IMR-90 (cell line): Measurements from ENCODE around the gene ITPKC. TPM values are rescaled to one million over a fixed set of nuclear protein-coding genes. Genes with fewer than 3 reads are reported as not detected.

Experiments
- ATAC-seq: fragments of 200-7000 bp; cut with Tn5 transposase; 2 replicates; pipeline ENCODE4 v1.9.1; 2020; ENCODE audit warnings: low read depth, mild to moderate bottlenecking, moderate library complexity
- BruUV-seq: library from RNA; stranded (reverse); fragments of 400-500 nt; replicated peaks from 2 replicates; lab custom pipeline; 2021; lab: Mats Ljungman, UMichigan
- CTCF ChIA-PET: fragments of 300-600 bp; formaldehyde crosslinking; extraction: SDS; loops from one replicate; lab custom pipeline; 2021; ENCODE audit warnings: antibody characterized with exemption; lab: Yijun Ruan, JAX
- POLR2A ChIA-PET: fragments of 300-600 bp; sonication (Branson Sonifier 250); formaldehyde crosslinking; loops from one replicate; lab custom pipeline; 2022; ENCODE audit warnings: antibody characterized with exemption; ENCODE audit not compliant: unreplicated experiment; lab: Charles Lee
- DNase-seq: peaks from one replicate; pipeline ENCODE4 v3.0.0; 2013
- H2AFZ ChIP-seq: replicated peaks from 2 replicates; pipeline ENCODE3; 2013; ENCODE audit warnings: low read length, mild to moderate bottlenecking; ENCODE audit not compliant: poor library complexity
- H2AK5ac ChIP-seq: 2 replicates; pipeline ENCODE4 v1.6.1; 2013; ENCODE audit warnings: low read depth, low read length, inconsistent platforms
- H2AK9ac ChIP-seq: replicated peaks from 2 replicates; pipeline ENCODE3; 2013; ENCODE audit warnings: mild to moderate bottlenecking, low read depth, low read length, moderate library complexity; ENCODE audit not compliant: poor library complexity
- H2BK120ac ChIP-seq: 2 replicates; pipeline ENCODE4 v1.6.1; 2013; ENCODE audit warnings: low read depth, low read length, inconsistent platforms
- H2BK15ac ChIP-seq: 3 replicates; pipeline ENCODE4 v1.6.1; 2013; ENCODE audit warnings: low read depth, low read length, inconsistent platforms
- H2BK20ac ChIP-seq: 2 replicates; pipeline ENCODE4 v1.6.1; 2013; ENCODE audit warnings: low read depth, mild to moderate bottlenecking, inconsistent platforms, low read length, moderate library complexity
- H2BK5ac ChIP-seq: 2 replicates; pipeline ENCODE4 v1.6.1; 2013; ENCODE audit warnings: mild to moderate bottlenecking, low read depth, low read length, inconsistent platforms; ENCODE audit not compliant: poor library complexity, severe bottlenecking
- H3K14ac ChIP-seq: replicated peaks from 2 replicates; pipeline ENCODE4 v1.6.1; 2013; ENCODE audit warnings: low read depth, low read length, inconsistent platforms
- H3K18ac ChIP-seq: 2 replicates; pipeline ENCODE4 v1.6.1; 2013; ENCODE audit warnings: low read depth, low read length, control low read depth
- H3K23ac ChIP-seq: 2 replicates; pipeline ENCODE4 v1.6.1; 2013; ENCODE audit warnings: low read depth, low read length, inconsistent platforms
- H3K27ac ChIP-seq: 2 replicates; pipeline ENCODE4 v1.5.1; 2013; ENCODE audit warnings: mild to moderate bottlenecking, control low read depth, low read length; ENCODE audit not compliant: insufficient read depth
- H3K27me3 ChIP-seq: 2 replicates; pipeline ENCODE4 v1.6.1; 2013; ENCODE audit warnings: low read length; ENCODE audit not compliant: control insufficient read depth, insufficient read depth
- H3K36me3 ChIP-seq: 2 replicates; pipeline ENCODE4 v1.6.1; 2013; ENCODE audit warnings: low read length, mixed read lengths; ENCODE audit not compliant: control insufficient read depth, insufficient read depth
- H3K4ac ChIP-seq: 2 replicates; pipeline ENCODE4 v1.6.1; 2013; ENCODE audit warnings: low read depth, low read length, inconsistent platforms
- H3K4me1 ChIP-seq: 2 replicates; pipeline ENCODE4 v1.6.1; 2013; ENCODE audit warnings: low read length, mixed read lengths; ENCODE audit not compliant: control insufficient read depth, insufficient read depth
- H3K4me2 ChIP-seq: 2 replicates; pipeline ENCODE4 v1.6.1; 2013; ENCODE audit warnings: low read depth, mild to moderate bottlenecking, control low read depth, low read length, moderate library complexity
- H3K4me3 ChIP-seq: 2 replicates; pipeline ENCODE4 v1.5.1; 2013; ENCODE audit warnings: low read depth, mild to moderate bottlenecking, control low read depth, low read length, moderate library complexity; ENCODE audit not compliant: insufficient read depth
- H3K56ac ChIP-seq: 2 replicates; pipeline ENCODE4 v1.6.1; 2013; ENCODE audit warnings: low read length, inconsistent platforms; ENCODE audit not compliant: insufficient read depth; ENCODE audit errors: extremely low read depth
- H3K79me1 ChIP-seq, 2 experiments: 2 replicates each; pipeline ENCODE4 v1.6.1; 2013; ENCODE audit warnings: low read length in 2 of 2, inconsistent platforms in 1 of 2, low read depth in 1 of 2
- H3K9ac ChIP-seq: 2 replicates; pipeline ENCODE4 v1.6.1; 2013; ENCODE audit warnings: low read depth, low read length, control low read depth
- H3K9me1 ChIP-seq: 2 replicates; pipeline ENCODE4 v1.6.1; 2013; ENCODE audit warnings: low read length, inconsistent platforms; ENCODE audit not compliant: insufficient read depth
- H3K9me3 ChIP-seq: 2 replicates; pipeline ENCODE4 v1.6.1; 2013; ENCODE audit warnings: low read length; ENCODE audit not compliant: control insufficient read depth, insufficient read depth
- H4K20me1 ChIP-seq: 2 replicates; pipeline ENCODE4 v1.6.1; 2013; ENCODE audit warnings: low read length, inconsistent platforms; ENCODE audit not compliant: insufficient read depth
- H4K5ac ChIP-seq: 2 replicates; pipeline ENCODE4 v1.6.1; 2013; ENCODE audit warnings: mild to moderate bottlenecking, low read depth, low read length, control low read depth
- H4K8ac ChIP-seq, 2 experiments: 2 replicates each; pipeline ENCODE4 v1.6.1; 2013; ENCODE audit warnings: low read depth in 2 of 2, low read length in 2 of 2, control low read depth in 1 of 2, inconsistent platforms in 1 of 2
- H4K91ac ChIP-seq: 2 replicates; pipeline ENCODE4 v1.6.1; 2013; ENCODE audit warnings: low read depth, low read length, inconsistent platforms; ENCODE audit not compliant: insufficient read depth
- BHLHE40 ChIP-seq: fragments of 150-350 bp; IDR thresholded peaks from 2 replicates; pipeline ENCODE4 v1.6.1; 2016; ENCODE audit warnings: mild to moderate bottlenecking, low read depth, low read length
- CEBPB ChIP-seq: IDR thresholded peaks from 2 replicates; pipeline ENCODE4 v1.6.1; 2012; ENCODE audit warnings: low read depth, low read length, improper control_type of control experiment
- CHD1 ChIP-seq: IDR thresholded peaks from 2 replicates; pipeline ENCODE4 v1.6.1; 2012; ENCODE audit warnings: low read depth, low read length, improper control_type of control experiment
- CTCF ChIP-seq: conservative IDR thresholded peaks from 2 replicates; pipeline ENCODE4 v1.5.1; 2012; ENCODE audit warnings: mild to moderate bottlenecking, low read depth, low read length, improper control_type of control experiment
- FOS ChIP-seq: fragments of 150-350 bp; IDR thresholded peaks from 2 replicates; pipeline ENCODE4 v1.6.1; 2016; ENCODE audit warnings: low read depth, low read length
- MAFK ChIP-seq: IDR thresholded peaks from 2 replicates; pipeline ENCODE4 v1.6.1; 2012; ENCODE audit warnings: low read depth, low read length, improper control_type of control experiment
- MAZ ChIP-seq: IDR thresholded peaks from 2 replicates; pipeline ENCODE4 v1.6.1; 2012; ENCODE audit warnings: low read depth, mild to moderate bottlenecking, low read length, improper control_type of control experiment, moderate library complexity, borderline replicate concordance
- MXI1 ChIP-seq: IDR thresholded peaks from 2 replicates; pipeline ENCODE4 v1.6.1; 2012; ENCODE audit warnings: low read depth, mild to moderate bottlenecking, low read length, moderate library complexity, borderline replicate concordance
- NFE2L2 ChIP-seq: fragments of 150-350 bp; IDR thresholded peaks from 2 replicates; pipeline ENCODE4 v1.6.1; 2016; ENCODE audit warnings: low read depth, mild to moderate bottlenecking, low read length
- POLR2A ChIP-seq: IDR thresholded peaks from 2 replicates; pipeline ENCODE4 v1.6.1; 2012; ENCODE audit warnings: mild to moderate bottlenecking, low read depth, low read length
- RAD21 ChIP-seq: IDR thresholded peaks from 2 replicates; pipeline ENCODE4 v1.6.1; 2012; ENCODE audit warnings: low read length, improper control_type of control experiment
- RCOR1 ChIP-seq: IDR thresholded peaks from 2 replicates; pipeline ENCODE4 v1.6.1; 2012; ENCODE audit warnings: mild to moderate bottlenecking, low read length, improper control_type of control experiment; ENCODE audit not compliant: insufficient replicate concordance
- RFX5 ChIP-seq: IDR thresholded peaks from 2 replicates; pipeline ENCODE4 v1.8.0; 2012; ENCODE audit warnings: low read depth, mild to moderate bottlenecking, low read length, moderate library complexity
- SMC3 ChIP-seq: fragments of 150-350 bp; IDR thresholded peaks from 2 replicates; pipeline ENCODE4 v1.6.1; 2016; ENCODE audit warnings: low read depth, mild to moderate bottlenecking, antibody characterized with exemption, low read length, moderate library complexity
- WGBS, 2 experiments: methylation state at CpG; one replicate each; pipeline versions ENCODE4 v1.1.5 to v1.1.7; 2013; ENCODE audit warnings: missing lambda C conversion rate in 2 of 2; ENCODE audit not compliant: insufficient read length in 1 of 2; ENCODE audit errors: extremely low coverage in 2 of 2; 5-methylcytosine and 5-hydroxymethylcytosine counted together
- dilution Hi-C: fragments of 300-500 bp; cut with HindIII; formaldehyde crosslinking; loops from one replicate; pipeline ENCODE4 v1.14.3; 2018; ENCODE audit warnings: low sequenced_read_pairs; ENCODE audit not compliant: unreplicated experiment
- in situ Hi-C: fragments of 300-500 bp; cut with MboI; formaldehyde crosslinking; loops from 3 replicates; pipeline ENCODE4 v1.14.3; 2019; ENCODE audit warnings: low sequenced_read_pairs, inconsistent platforms, mixed read lengths
- intact Hi-C: fragments of 100-400 bp; cut with micrococcal nuclease; formaldehyde crosslinking; loops from 2 replicates; pipeline ENCODE4 v1.10.0; 2022
- polyA plus RNA-seq, 3 experiments: library from polyadenylated mRNA; depleted of rRNA; stranded (reverse); fragments of >200 nt; gene quantifications; 2 replicates each; pipeline ENCODE4 v1.2.3, GENCODE V29; 2012; ENCODE audit warnings: low replicate concordance in 1 of 3
- total RNA-seq: library from RNA; depleted of rRNA; stranded (reverse); fragments of >200 nt; gene quantifications from 2 replicates; pipeline ENCODE4 v1.2.3, GENCODE V29; 2012
- TF ChIP-seq, protein P1 (sequence below): fragments of 150-350 bp; IDR thresholded peaks from 2 replicates; pipeline ENCODE4 v1.6.1; 2017; ENCODE audit warnings: mild to moderate bottlenecking, antibody characterized with exemption, low read length, low read depth
- TF ChIP-seq, protein P2 (sequence below): fragments of 150-350 bp; IDR thresholded peaks from 2 replicates; pipeline ENCODE4 v1.6.1; 2016; ENCODE audit warnings: low read depth, mild to moderate bottlenecking, low read length, moderate library complexity, borderline replicate concordance

ITPKC gene
- total and polyA plus RNA-seq, 2 of the 4 experiments (the other 2 are of a cell fraction): 7.7 to 9.4 TPM

GRCh38 chr19:40781140-40781539, 64.2 kb downstream of the ITPKC start:
- TF ChIP-seq NFE2L2: no peak
- no peak for TF ChIP-seq MXI1
- no peak for TF ChIP-seq MAFK
- TF ChIP-seq POLR2A: no peak
- TF ChIP-seq, protein P1, sequence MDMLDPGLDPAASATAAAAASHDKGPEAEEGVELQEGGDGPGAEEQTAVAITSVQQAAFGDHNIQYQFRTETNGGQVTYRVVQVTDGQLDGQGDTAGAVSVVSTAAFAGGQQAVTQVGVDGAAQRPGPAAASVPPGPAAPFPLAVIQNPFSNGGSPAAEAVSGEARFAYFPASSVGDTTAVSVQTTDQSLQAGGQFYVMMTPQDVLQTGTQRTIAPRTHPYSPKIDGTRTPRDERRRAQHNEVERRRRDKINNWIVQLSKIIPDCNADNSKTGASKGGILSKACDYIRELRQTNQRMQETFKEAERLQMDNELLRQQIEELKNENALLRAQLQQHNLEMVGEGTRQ: no peak
- no peak for TF ChIP-seq RFX5
- TF ChIP-seq RCOR1: no peak
- no peak for TF ChIP-seq MAZ
- TF ChIP-seq RAD21: no peak
- TF ChIP-seq SMC3: no peak
- no peak for TF ChIP-seq CEBPB
- no peak for TF ChIP-seq BHLHE40
- TF ChIP-seq, protein P2, sequence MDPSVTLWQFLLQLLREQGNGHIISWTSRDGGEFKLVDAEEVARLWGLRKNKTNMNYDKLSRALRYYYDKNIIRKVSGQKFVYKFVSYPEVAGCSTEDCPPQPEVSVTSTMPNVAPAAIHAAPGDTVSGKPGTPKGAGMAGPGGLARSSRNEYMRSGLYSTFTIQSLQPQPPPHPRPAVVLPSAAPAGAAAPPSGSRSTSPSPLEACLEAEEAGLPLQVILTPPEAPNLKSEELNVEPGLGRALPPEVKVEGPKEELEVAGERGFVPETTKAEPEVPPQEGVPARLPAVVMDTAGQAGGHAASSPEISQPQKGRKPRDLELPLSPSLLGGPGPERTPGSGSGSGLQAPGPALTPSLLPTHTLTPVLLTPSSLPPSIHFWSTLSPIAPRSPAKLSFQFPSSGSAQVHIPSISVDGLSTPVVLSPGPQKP: no peak
- TF ChIP-seq CTCF: no peak
- no peak for TF ChIP-seq FOS
- TF ChIP-seq CHD1: no peak

More at GRCh38 chr19:40781140-40781539, 64.2 kb downstream of the ITPKC start:
- Histone ChIP-seq H3K56ac (no peak overlapping the region), H2AFZ (no peak overlapping the region), H3K9ac (no peak overlapping the region), H3K79me1 (peaks cover 8 to 18% of the 10 kb centered on the region in 2 experiments; a peak in 3 of 4 replicates), H3K18ac (no peak overlapping the region), H4K91ac (no peak overlapping the region), H2AK5ac (no peak overlapping the region), H3K4ac (no peak overlapping the region), H4K8ac (no peak overlapping the region), H3K27ac (no peak overlapping the region), H3K36me3 (peaks cover 2% of the 10 kb centered on the region), H4K5ac (no peak overlapping the region), H2BK20ac (no peak overlapping the region), H3K14ac (no peak overlapping the region), H4K20me1 (peaks cover 9% of the 10 kb centered on the region; the same call in 1 of the 2 replicates), H3K4me3 (no peak overlapping the region), H3K27me3 (no peaks in the 10 kb centered on the region), H3K4me2 (no peak overlapping the region), H2BK15ac (no peak overlapping the region), H3K23ac (no peak overlapping the region), H3K9me3 (no peaks in the 10 kb centered on the region), H2AK9ac (no peak overlapping the region), H2BK5ac (no peak overlapping the region), H3K9me1 (peaks cover 10% of the 10 kb centered on the region), H3K4me1 (peaks cover 6% of the 10 kb centered on the region), H2BK120ac (no peak overlapping the region)
- DNase-seq (no peak), ATAC-seq (no peak)
- CTCF ChIA-PET: no interaction called here
- intact Hi-C loops: no loop called here
- no TSS peak for BruUV-seq
- dilution Hi-C loops: no loop called here
- in situ Hi-C loops: no loop called here
- WGBS, 2 experiments: 96% methylated on average over 3 of the region's 7 CpGs; no CpG with 5 or more reads in 1 of the 2 experiments
- POLR2A ChIA-PET: no interaction called here
